CD4-positive, alpha-beta T cell treated with Interleukin-17A for 1 hour (primary cell): ENCODE data around the gene ST7.
"Not testable (repeated sequence)": the region's sequence is repeated elsewhere in the genome, so short reads cannot be mapped to it uniquely, and the experiment has no call there.

ENCODE experiments used
- DNase-seq: peaks from one replicate; pipeline ENCODE4 v3.0.0-alpha.2; 2020

The ST7 gene

DNA sequence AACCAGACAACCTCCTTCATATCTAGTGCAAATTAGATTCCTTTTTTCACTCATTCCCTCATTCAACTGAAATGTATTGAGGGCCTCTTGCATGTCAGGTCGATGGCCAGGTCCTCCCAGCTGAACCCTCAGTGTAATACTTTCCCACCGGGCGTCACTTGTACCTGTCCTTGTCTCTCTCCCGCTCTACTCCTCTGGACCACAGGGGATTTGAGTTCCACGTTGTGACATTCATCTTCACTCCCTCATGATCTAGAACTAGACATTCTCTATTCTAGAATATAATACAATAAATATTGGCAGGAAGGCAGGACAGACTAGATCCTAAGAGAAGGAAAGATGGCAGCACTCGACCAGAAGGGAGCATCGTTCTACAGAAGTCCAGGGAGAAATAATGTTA is 285.6 kb downstream of the ST7 start:
- no peak for DNase-seq

DNA sequence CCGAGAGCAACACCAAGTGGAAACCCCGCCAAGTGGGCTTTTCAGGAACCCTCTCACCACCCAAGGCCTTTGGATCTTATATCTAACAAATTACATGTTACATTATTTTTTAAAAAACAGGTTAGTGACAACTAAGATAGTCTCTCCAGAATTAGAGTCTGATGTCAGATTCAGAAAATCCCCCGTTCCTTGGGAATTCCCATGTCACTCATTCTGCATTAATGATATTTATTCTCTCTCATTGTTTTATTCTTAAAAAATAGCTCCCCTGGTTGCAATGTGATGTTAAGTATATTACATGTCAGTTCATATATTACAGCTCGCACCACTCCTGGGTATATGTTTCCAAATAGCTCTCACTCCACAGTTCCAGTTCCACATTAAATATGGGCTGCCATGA is 287.8 kb downstream of the ST7 start:
- DNase-seq = no peak

DNA sequence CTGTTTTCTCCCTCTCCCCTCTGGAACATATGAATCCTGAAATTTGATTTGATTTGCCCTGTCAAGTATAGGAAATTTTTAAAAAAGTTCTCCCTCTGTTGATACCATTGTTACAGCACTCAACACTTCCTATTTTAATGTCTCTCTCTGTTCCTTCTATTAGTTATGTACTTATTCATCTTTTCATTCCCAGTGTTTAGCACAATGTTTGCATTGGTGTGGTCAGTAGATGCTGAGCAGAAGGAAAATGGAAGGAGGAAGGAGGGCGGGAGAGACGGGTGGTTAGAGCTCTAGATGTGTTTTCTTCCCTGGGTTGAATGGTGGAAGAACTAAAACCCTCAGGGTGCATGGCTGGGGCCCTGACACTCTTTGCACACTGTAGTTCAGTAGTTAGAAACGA is 290.1 kb downstream of the ST7 start:
- no peak for DNase-seq

DNA sequence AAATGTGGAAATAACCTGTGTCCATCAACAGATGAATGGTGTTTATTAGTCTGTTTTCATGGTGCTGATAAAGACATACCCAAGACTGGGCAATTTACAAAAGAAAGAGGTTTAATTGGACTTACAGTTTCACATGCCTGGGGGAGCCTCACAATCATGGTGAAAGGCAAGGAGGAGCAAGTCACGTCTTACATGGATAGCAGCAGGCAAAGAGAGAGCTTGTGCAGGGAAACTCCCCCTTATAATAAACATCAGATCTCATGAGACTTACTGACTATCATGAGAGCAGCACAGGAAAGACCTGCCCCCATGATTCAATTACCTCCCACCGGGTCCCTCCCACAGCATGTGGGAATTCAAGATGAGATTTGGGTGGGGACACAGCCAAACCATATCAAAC is 292.4 kb downstream of the ST7 start:
- DNase-seq = not testable (repeated sequence)

- no peak for DNase-seq
Measured at GRCh38 chr7:117247809-117248208, 294.5 kb downstream of the ST7 start.

- DNase-seq = no peak
Measured at GRCh38 chr7:117248829-117249228, 295.5 kb downstream of the ST7 start.

GRCh38 chr7:117249696-117250095 is 296.4 kb downstream of the ST7 start:
- no peak for DNase-seq

GRCh38 chr7:117250245-117250644 is 296.9 kb downstream of the ST7 start:
- DNase-seq = no peak

DNA sequence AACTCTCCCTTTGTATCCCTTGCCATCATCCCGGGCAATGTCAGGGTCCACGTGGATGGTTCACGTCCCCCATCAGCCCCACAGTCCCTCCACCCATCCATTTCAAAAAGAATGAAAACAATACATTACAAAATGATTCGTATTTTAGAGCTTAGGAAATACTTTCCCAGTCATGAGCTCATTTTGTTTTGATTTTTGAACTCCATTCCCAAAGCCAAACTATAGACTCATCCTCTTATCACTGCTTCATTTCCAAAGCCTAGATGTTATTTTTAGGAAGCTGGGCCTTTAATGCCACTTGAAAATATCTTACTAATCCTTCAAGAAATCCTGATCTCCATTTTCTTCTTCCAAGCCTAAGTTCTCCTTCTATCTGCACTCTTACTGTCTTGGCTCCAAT is 297.5 kb downstream of the ST7 start:
- no peak for DNase-seq

- no peak for DNase-seq
Measured at GRCh38 chr7:117251687-117252086, 298.4 kb downstream of the ST7 start.

- no peak for DNase-seq
Measured at GRCh38 chr7:117259615-117260014, 306.3 kb downstream of the ST7 start.

- DNase-seq = no peak
Measured at GRCh38 chr7:117262546-117262945, 309.2 kb downstream of the ST7 start.

GRCh38 chr7:117264716-117265115 is 311.4 kb downstream of the ST7 start:
- no peak for DNase-seq

GRCh38 chr7:117269417-117269816 is 316.1 kb downstream of the ST7 start:
- DNase-seq = no peak

DNA sequence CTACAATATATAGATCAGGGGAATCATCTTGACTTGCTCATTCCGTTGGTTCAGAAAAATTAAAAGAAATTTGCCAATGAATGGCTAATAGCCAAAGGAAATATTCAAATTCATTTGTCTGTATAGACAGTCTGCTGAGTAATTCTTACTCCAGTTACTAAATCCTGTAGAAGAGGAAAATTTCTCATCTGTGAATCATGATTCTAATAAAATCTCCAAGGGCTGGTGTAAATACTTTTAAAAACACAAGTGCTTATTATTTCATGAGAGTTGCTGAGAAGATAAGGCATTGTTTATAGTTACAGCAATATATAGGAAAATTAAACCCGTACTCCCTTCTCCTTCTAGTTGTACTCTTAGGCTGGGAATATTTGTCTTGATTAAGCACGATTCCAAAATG is 316.6 kb downstream of the ST7 start:
- DNase-seq = no peak

GRCh38 chr7:117270371-117270770 is 317.1 kb downstream of the ST7 start:
- DNase-seq = no peak

- no peak for DNase-seq
Measured at GRCh38 chr7:117271566-117271965, 318.3 kb downstream of the ST7 start.

GRCh38 chr7:117272017-117272759 is 318.9 kb downstream of the ST7 start:
- DNase-seq = no peak

DNA sequence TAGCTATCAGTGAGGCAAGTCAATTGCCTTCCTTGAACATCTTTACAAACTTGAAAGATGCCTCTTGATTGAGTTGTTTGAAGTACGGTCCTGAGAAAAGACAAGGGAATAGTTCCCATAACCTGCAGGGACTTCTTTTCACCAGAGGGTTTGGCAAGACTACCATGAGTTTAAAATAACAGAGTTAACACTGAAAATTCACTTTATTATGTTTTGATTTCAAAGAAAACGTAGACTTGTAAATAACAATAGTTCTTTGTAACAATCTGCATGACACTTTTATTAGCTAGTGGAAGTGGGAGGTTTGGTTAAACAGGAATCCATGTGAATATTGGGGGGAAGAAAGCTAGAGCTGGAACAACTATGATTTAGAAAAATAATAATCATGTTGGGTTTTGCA is 320.0 kb downstream of the ST7 start:
- DNase-seq = no peak

- DNase-seq = no peak
Measured at GRCh38 chr7:117273814-117274225, 320.5 kb downstream of the ST7 start.

- DNase-seq = no peak
Measured at GRCh38 chr7:117274951-117275350, 321.6 kb downstream of the ST7 start.

GRCh38 chr7:117277576-117277975 is 324.3 kb downstream of the ST7 start:
- no peak for DNase-seq

- no peak for DNase-seq
Measured at GRCh38 chr7:117278040-117278439, 324.7 kb downstream of the ST7 start.

GRCh38 chr7:117279203-117279602 is 325.9 kb downstream of the ST7 start:
- no peak for DNase-seq
